Germinal center (tissue), 1 donor: Measurements from ENCODE around the gene DHX40.
"Not testable (repeated sequence)": the region's sequence is repeated elsewhere in the genome, so short reads cannot be mapped to it uniquely, and the experiment has no call there.

ENCODE experiments used
- DNase-seq: peaks from one replicate; pipeline ENCODE4 v3.0.0; 2012; ENCODE audit warnings: mixed read lengths, low spot score

Gene DHX40

DNA sequence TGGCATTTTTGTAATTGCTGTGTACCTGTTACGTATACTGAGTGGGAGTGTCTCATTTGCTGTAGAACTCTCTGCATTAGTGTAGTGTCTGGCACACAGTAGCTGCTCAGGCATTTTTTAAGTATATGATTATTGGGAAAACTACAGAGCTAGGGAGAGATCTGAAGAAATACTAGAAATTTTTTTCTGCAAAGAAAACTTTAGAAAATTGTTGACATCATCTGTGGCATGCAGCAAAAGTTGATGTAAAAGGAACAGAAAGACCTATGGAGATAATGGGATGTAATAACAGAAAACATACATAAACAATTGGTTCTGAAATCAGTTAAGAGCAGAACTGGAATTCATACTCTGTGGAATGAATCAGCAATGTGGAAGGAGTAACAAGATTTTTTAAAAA, 65.9 kb downstream of the DHX40 start:
- no peak for DNase-seq

DNA sequence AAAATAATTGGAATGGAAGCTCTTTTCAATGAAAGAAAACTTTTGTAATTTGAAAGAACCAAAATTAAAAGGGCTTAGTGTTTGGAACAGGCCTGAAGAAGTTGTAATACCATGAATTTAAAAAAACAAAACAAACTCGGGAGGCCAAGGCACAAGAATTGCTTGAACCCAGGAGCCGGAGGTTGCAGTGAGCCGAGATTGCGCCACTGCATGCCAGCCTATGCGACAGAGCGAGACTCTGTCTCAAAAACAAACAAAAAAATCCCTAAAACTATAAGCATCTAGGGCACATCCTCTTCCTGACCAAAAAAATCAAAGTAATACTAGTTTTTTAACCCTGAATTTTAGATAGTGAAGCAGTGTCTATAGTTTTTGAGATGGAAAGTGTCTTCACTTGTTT, 67.0 kb downstream of the DHX40 start:
- DNase-seq: no peak

DNA sequence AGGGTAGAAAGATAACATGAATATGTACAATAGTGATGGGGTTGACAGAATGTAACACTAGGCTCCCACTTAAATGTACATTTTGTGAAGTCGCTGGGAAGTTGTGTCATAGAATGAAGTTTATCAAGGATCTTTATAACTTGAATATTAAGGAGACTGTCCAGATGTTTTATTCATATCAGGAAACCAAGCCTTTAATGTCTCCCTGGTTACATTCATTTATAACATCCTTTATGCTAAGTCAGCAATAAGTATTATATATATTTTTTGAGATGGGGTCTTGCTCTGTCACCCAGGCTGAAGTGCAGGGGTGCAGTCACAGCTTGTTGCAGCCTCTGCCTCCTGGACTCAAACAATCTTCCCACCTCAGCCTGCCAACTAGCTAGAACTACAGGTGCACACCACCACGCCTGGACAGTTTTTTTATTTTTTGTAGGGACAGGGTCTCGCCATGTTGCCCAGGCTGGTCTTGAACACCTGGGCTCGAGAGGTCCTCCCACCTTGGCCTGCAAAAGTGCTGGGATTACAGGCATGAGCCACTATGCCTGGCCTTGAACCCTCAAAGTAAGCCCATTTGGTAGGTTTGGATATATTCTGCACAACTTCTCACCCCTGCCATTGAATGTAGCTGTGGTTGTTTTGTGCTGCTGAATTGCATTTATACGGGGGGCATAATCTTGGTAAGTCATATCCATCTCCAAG, 68.4 kb downstream of the DHX40 start:
- no peak for DNase-seq

DNA sequence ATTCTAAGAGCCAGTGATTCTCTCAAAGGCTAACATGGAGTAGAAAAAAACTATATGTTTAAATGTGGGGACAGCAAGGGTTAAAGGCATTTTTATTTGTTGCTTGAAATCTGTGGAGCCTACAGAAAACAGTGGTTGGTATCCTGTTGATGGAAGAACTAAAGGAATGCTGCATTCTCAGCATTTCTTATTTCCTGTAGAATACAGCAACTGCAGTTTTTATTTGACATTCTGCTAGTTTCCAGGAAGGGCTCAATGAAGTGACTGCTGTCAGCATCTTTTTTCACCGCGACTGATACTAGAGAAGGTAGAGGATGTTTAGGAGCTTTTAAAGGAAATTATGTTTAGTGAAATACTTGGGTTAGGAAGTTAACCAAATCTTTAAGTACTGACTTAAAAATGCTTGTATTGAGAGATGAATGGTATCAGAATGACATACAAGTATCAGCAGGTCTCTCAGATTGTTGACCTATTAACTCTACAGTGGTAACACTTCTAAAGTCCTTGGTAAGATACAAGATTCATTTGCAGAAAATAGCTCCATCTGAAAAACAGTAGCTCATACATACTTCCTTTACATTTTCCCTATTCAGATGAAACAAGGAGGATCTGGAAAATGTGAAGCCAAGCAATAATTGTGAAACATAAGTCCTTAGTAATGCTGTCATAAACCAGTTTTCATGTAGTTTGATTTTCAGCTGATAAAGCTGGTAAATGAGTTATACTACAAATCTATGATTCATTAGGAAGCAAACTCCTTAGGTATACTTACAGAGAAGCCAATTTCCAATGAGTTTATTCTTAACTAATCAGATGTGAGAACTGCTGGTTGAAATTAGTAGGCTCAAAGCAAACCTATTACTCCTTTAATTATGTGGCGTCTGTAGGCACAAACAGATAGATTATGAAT, 69.5 kb downstream of the DHX40 start:
- no peak for DNase-seq

DNA sequence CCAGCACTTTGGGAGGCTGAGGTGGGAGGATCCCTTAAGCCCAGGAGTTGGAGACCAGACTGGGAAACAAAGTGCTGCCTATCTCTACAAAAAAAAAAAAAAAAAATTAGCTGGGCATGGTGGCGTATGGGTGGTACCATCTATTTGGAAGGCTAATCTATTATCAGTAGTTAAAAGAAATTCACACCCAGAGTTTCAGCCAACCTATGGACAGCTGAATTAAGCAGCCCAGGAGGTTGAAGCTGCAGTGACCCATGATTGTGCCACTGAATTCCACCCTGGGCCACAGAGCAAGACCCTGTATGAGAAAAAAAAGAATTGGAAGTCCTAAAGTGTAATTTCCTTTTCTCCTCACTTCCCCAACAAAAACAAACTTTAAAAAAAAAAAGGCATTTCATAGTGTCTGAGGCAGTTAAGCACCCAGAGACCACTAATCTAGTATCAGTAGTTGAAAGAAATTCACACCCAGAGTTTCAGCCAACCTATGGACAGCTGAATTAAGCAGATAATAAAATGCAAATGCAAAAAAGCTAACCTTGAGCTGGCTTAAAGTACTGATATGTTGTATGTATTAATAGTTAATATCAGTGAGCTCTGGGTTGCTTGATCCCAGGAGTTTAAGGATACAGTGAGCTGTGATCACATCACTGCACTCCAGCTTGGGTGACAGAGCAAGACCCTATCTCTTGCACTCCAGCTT, 72.4 kb downstream of the DHX40 start:
- no peak for DNase-seq

DNA sequence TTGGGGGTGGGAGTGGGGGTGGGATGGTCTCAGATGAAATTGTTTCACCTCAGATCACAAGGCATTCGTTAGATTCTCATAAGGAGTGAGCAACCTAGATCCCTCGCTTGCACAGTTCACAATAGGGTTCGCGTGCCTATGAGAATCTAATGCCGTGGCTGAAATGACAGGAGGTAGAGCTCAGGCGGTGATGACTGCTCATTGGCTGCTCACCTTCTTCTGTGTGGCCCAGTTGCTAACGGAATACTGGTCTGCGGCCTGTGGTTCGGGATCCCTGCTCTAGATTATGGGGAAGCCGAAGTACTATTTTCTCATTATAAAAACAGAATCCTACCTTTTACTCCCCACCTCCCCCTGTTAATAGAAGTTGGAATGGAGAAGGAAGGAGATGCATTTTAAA, 73.1 kb downstream of the DHX40 start:
- no peak for DNase-seq

DNA sequence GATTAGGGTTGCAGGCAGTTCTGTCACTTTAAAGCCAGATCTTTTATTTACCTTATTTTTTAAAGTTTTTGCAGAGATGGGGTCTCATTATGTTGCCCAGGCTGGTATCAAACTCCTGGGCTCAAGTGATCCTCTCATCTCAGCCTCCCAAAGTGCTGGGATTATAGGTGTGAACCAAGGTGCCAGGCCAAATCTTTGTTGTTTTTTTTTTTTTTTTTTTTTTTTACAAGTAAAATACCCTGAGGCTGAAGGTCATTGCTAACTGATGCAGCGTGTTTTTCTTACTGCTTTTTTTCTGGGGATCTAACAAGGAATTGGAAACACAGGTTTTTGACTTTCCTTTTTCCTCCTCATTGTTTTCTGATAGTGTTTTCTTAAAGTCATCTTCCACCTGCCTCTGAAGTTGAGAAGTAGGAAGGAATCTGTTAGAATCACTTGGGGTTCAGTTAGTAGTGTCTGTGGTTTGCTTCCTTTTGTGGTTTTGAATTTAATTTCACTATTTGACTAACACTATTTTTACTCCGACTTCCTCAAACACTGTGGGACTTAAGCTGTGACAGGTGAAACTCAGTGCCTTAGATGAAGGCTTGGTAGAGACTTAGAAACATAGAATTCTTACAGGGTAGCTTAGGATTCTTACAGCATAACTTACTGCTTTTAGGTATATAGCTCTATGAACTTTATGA, 76.5 kb downstream of the DHX40 start:
- DNase-seq: peak; percentile 53

DNA sequence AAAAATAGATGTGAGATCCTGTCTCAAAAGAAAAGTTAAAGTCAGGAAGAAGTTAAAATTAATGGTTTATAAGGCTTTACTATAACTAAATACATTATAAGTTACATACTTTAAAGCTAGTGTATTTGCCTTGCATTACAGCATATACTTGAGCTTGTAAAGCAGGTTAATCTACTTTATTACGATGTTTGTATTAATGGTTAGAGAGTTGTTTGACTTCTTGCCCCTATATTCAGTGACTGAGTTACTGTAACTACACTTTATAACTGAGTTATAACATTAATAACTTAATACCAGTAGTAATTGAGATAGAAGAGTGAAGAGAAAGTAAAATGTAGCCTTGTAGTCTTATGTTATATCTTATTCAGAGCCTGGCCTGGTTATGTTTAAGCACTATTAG, 77.2 kb downstream of the DHX40 start:
- DNase-seq: no peak

DNA sequence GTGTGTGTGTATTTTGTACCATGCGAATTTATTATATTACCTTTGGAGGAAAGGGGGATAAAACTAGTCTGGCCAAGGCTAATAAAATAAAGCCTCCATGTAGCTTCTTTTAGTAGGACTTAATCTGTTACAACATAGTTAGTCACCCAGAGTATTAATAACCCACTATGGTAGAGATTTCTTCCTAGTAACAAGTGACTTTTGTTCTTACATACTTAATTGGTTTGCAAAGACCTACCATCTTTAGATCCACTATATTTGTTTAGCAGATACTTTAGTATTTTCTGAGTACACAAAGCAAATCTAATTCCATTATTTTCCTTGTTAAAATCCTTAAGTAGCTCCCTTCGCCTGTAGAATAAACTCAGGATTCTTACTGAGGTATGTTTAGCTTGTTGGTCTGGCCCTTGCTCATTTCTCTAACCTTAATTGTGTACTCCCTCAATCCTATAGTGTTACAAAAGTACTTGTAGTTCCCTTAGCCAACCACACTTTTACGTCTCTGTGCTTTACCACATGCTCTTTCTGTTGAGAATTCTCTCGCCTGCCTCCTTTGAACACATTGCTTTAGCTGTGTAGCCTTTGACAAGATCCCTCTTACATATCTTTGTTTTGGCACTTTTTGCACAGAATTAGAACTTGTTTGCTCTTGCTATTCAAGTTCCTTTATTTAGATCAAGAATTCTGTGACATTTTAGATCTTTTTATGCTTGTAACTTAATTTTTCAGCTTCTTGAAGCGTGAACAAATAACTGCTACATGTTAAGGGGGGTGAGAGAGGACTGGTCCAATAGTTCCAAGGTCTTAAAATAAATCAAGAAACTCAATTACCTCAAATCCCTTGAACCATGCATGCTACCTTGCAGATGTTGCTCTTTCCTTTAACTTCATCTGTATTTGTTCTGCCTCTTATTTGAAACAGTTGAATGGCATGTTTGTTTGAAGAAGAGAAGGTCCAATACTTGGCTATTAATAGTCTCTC, 78.0 kb downstream of the DHX40 start:
- peak; percentile 39 for DNase-seq

DNA sequence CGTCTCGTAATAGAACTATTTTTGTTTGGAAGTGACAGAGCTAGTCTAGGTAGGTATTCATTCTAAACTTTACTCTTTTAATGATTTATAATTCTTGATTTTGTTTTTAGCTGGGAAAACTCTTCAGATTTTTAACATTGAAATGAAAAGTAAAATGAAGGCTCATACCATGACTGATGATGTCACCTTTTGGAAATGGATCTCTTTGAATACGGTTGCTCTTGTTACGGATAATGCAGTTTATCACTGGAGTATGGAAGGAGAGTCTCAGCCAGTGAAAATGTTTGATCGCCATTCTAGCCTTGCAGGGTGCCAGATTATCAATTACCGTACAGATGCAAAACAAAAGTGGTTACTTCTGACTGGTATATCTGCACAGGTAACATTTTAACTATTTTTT, 81.9 kb downstream of the DHX40 start:
- no peak for DNase-seq

DNA sequence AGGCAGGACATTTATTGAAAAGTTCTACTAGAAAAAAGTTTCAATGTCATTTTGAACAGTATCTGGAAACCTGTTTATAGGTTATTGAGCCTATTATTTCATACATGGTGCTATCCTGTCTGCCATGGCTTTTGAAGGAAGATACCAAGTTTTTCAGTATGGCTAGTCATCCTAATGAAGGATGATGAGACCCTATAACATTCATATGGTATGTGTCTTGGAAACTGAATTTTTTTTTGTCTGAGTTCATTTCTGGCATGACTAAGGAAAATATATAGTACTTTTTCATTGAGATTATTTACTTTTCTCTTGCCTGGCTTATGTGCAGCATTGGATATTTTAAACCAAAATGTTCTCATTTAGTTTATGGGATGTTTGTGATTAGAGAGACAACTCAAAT, 84.5 kb downstream of the DHX40 start:
- DNase-seq: no peak

DNA sequence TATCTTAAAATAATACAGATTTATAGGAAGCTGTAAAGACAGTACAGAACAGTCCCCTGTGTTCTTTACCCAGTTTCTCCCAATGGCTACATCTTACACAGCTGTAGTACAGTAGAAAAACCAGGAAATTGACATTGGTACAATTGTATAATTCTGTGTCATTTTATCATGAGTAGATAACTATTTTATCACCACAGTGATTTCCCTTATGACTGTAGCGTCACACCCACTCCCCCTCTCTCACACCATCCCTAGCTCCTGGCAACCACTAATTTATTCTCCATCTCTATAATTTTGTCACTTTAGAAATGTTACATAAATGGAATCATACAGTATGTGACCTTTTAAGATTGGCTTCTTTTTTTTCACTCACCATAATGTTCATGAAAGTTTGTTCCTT, 85.2 kb downstream of the DHX40 start:
- DNase-seq: no peak

DNA sequence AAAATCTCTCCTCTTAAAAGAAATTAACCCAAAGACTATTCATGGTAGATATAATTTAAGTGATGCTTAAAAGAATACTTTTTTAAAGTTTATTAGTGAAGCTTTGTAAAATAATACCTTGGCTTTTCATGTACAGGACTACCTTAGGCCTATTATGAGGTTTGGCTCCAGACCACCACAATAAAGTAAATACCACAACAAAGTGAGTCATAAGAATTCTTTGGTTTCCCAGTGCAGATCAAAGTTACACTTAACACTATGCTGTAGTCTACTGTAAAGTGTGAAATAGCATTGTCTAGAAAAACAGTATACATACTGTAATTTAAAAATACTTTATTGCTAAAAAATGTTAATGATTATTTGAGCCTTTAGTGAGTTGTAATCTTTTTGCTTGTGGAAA, 85.9 kb downstream of the DHX40 start:
- no peak for DNase-seq

DNA sequence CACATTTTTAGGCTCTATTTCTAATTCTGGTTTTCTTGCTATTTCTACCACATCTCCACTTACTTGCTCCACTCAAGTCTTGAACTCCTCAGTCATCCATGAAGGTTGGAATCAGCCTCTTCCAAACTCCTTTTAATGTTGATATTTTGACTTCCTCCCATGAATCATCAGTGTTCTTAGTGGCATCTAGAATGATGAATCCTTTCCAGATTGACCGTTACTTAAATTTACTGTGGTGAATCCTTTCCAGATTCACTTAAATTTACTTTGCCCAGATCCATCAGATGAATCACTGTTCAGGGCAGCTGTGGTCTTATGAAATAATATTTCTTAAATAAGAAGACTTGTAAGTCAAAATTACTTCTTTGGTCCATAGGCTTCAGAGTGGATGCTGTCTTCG, 86.7 kb downstream of the DHX40 start:
- no peak for DNase-seq

DNA sequence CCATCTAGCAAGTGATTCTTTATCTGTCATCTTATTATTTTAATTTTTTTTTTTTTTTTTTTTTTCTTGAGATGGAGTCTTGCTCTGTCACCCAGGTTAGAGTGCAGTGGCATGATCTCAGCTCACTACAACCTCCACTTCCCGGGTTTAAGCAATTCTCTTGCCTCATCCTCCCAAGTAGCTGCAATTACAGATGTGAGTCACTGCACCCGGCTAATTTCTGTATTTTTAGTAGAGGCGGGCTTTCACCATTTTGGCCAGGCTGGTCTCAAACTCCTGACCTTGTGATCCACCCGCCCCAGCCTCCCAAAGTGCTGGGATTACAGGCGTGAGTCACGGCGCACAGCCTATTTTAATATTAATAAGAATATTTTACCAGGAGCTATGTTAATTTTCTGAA, 91.2 kb downstream of the DHX40 start:
- not testable (repeated sequence) for DNase-seq
